GM12801 (cell line): ENCODE measurements around the gene WWC2.

Experiments
- TF ChIP-seq, protein P1 (sequence below): IDR thresholded peaks from one replicate; pipeline ENCODE4 v1.5.1; 2011; ENCODE audit warnings: control low read depth; ENCODE audit not compliant: insufficient read length; ENCODE audit errors: extremely low read depth

WWC2 gene

GRCh38 chr4:183348136-183348535, 249.1 kb downstream of the WWC2 start:
- TF ChIP-seq, protein P1, sequence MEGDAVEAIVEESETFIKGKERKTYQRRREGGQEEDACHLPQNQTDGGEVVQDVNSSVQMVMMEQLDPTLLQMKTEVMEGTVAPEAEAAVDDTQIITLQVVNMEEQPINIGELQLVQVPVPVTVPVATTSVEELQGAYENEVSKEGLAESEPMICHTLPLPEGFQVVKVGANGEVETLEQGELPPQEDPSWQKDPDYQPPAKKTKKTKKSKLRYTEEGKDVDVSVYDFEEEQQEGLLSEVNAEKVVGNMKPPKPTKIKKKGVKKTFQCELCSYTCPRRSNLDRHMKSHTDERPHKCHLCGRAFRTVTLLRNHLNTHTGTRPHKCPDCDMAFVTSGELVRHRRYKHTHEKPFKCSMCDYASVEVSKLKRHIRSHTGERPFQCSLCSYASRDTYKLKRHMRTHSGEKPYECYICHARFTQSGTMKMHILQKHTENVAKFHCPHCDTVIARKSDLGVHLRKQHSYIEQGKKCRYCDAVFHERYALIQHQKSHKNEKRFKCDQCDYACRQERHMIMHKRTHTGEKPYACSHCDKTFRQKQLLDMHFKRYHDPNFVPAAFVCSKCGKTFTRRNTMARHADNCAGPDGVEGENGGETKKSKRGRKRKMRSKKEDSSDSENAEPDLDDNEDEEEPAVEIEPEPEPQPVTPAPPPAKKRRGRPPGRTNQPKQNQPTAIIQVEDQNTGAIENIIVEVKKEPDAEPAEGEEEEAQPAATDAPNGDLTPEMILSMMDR: no peak

GRCh38 chr4:183348706-183349659, 249.9 kb downstream of the WWC2 start:
- TF ChIP-seq, protein P1: no peak

DNA sequence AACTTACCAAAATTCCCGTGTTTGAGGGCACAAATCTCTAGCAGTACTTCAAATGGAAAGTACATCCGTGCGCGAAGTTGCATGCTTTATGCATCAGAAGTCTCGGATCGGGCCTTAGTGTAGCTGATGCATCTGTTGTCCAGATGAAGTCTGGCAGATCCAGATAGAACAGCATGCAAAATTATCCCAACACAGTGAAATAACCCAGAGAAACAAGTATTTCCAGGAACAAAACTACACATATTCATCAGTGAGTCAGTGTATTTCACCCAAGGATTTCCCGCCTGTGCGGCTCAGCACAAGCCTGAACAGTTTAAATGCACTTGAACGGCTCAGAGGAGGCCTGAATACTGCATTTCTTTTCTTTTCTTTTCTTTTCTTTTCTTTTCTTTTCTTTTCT, 250.6 kb downstream of the WWC2 start:
- TF ChIP-seq, protein P1: no peak

- TF ChIP-seq, protein P1: no peak
Observed at GRCh38 chr4:183350317-183351071, 251.4 kb downstream of the WWC2 start.

GRCh38 chr4:183352546-183352945, 253.5 kb downstream of the WWC2 start:
- TF ChIP-seq, protein P1: no peak

DNA sequence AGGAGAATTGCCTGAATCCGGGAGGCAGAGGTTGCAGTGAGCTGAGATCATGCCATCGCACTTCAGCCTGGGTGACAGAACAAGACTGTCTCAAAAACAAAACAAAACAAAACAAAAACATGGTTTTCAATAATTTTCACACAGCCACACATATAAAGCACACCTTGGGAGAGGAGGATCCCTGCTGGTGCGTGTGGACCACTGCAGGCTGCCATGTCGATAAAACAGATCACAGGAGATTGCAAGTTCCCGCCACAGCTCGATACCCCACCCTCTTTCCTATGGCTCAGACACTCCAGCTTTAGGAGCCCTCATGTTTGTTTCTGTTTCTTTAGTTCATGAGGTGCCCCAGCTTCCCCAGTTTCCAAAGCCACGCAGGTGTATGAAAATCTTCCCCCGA, 254.5 kb downstream of the WWC2 start:
- TF ChIP-seq, protein P1: no peak

DNA sequence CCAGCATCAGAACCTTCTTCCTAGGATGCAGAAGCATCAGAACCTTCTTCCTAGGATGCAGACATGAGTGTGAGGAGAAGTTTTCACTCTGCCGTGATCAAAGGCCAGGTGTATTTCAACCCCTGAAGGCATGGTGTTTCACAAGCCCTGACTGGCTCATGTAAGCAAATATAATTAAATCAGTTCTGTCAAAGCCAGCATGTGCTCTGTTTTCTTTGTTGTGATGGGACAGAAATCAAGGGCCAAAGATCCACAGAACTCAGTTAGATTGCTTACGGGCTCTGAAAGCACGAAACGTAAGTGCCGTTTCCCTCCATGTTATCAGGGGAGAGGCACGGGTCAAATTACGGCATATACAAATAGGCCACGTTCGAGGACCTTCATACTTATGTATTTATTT, 255.2 kb downstream of the WWC2 start:
- TF ChIP-seq, protein P1: no peak
